ENCODE results near the gene DBN1.
"Not testable (repeated sequence)": the region's sequence is repeated elsewhere in the genome, so short reads cannot be mapped to it uniquely, and the experiment has no call there.

The DBN1 gene

DNA sequence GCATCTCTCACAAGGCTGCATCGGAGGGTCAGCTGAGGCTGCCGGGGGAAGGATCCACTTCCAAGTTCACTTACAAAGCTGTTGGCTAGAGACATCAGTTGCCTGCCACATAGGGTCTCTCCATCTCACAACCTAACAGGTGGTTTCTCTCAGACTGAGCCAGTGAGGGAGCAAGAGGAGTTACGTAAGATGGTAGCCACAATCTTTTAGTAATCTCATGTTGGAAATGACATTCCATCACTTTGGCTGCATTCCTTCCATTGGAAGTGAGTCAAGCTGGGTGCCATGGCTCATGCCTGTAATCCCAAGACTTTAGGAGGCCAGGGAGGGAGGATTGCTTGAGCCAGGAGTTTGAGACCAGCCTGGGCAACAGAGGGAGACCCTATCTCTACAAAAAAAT, 54.4 kb downstream of the DBN1 start:
- Histone ChIP-seq H3K27me3 (ENCODE audit: control insufficient read depth, insufficient read depth, low read length) (no peaks in the 10 kb centered on the region), H3K9ac (ENCODE audit: low read depth, low read length) (no peak overlapping the region), H3K4me1 (ENCODE audit: control insufficient read depth, insufficient read depth, low read length) (no peaks in the 10 kb centered on the region), H3K9me3 (ENCODE audit: control insufficient read depth, insufficient read depth, low read length) (no peaks in the 10 kb centered on the region), H3K36me3 (ENCODE audit: control insufficient read depth, insufficient read depth, low read length) (no peaks in the 10 kb centered on the region), H3K4me3 (ENCODE audit: low read depth, low read length) (no peak overlapping the region)

DNA sequence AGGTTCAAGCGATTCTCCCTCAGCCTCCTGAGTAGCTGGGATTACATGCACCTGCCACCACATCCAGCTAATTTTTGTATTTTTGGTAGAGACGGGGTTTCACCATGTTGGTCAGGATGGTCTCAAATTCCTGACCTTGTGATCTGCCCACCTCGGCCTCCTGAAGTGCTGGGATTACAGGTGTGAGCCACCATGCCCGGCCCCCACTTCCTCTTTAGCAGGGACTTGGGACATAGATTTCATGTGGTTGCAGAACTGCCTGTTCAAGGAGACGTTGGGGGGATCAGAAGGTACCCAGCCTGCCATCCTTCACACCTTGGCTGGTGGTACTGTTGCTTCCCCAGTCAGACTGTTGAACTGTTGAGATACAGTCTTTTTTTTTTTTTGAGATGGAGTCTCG, 56.4 kb downstream of the DBN1 start:
- H3K9me3 ChIP-seq (ENCODE audit: control insufficient read depth, insufficient read depth, low read length); H3K4me1 ChIP-seq (ENCODE audit: control insufficient read depth, insufficient read depth, low read length); H3K9ac ChIP-seq (ENCODE audit: low read depth, low read length); H3K36me3 ChIP-seq (ENCODE audit: control insufficient read depth, insufficient read depth, low read length); H3K4me3 ChIP-seq (ENCODE audit: low read depth, low read length); H3K27me3 ChIP-seq (ENCODE audit: control insufficient read depth, insufficient read depth, low read length): not testable (repeated sequence)

DNA sequence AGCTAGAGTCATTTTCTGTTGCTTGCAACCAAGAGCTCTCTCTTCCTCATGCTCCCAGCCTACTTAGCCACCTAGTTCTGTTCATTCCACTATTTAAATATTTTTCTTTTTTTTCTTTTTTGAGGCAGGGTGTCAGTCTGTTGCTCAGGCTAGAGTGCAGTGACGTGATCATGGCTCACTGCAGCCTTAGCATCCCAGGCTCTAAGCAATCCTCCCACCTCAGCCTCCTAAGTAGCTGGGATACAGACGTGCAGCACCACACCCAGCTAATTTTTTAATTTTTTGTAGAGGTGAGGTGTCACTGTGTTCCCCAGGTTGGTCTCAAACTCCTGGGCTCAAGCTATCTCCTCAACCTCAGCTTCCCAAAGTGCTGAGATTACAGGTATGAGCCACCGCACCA, 59.0 kb downstream of the DBN1 start:
- Histone ChIP-seq H3K4me3 (ENCODE audit: low read depth, low read length) (no peak overlapping the region), H3K36me3 (ENCODE audit: control insufficient read depth, insufficient read depth, low read length) (no peaks in the 10 kb centered on the region), H3K4me1 (ENCODE audit: control insufficient read depth, insufficient read depth, low read length) (no peaks in the 10 kb centered on the region), H3K27me3 (ENCODE audit: control insufficient read depth, insufficient read depth, low read length) (peaks cover 7% of the 10 kb centered on the region), H3K9me3 (ENCODE audit: control insufficient read depth, insufficient read depth, low read length) (no peaks in the 10 kb centered on the region), H3K9ac (ENCODE audit: low read depth, low read length) (no peak overlapping the region)

DNA sequence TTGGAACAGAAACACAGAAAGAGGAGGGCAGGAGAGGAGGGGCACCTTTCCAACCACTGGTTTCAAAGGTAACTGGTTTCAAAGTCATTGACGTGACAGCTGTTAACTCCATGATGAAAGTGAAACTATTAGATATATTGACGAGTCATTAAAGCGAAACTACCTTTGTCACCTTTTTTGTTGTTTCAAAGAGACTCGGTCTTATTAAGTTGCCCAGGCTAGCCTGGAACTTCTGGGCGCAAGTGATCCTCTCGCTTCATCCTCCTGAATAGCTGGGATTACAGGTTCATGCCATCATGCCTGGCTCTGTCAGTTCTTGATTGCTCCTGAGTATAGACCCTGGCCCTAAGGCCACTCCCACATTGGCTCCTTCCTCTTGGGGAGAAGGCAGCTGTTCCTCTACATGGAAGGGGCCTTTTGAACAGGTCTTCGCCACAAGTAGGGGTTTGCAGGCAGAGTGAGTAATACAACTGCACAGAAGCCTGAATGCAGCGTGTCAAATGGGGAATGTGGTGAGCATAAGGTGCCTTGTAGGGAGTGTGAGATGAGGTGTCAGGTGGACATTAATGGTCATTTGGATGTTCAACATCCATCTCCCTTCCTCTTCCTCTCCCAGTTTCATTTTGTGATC, 60.7 kb downstream of the DBN1 start:
- Histone ChIP-seq H3K4me1 (ENCODE audit: control insufficient read depth, insufficient read depth, low read length) (no peaks in the 10 kb centered on the region), H3K9me3 (ENCODE audit: control insufficient read depth, insufficient read depth, low read length) (no peaks in the 10 kb centered on the region), H3K9ac (ENCODE audit: low read depth, low read length) (no peak overlapping the region), H3K36me3 (ENCODE audit: control insufficient read depth, insufficient read depth, low read length) (no peaks in the 10 kb centered on the region), H3K4me3 (ENCODE audit: low read depth, low read length) (no peak overlapping the region), H3K27me3 (ENCODE audit: control insufficient read depth, insufficient read depth, low read length) (peaks cover 17% of the 10 kb centered on the region)

DNA sequence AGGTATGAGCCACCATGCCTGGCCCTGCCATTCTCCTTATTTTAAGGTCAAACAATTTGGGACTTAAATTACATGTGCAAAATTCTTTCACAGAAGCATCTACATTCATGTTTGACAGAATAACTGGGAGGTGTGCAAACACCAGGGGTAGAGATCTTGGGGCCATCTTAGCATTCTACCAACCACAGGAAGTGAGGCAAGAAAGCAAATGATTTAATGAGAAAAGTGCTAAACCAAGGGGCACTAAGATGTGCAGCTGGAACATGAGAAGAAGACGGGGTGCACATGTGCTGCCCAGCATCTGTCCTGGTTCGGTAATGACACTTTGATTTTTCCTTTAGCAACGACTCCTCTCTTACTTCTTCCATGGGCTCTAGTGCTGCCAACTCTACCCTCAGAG, 62.9 kb downstream of the DBN1 start:
- Histone ChIP-seq H3K9ac (ENCODE audit: low read depth, low read length) (no peak overlapping the region), H3K4me1 (ENCODE audit: control insufficient read depth, insufficient read depth, low read length) (no peaks in the 10 kb centered on the region), H3K9me3 (ENCODE audit: control insufficient read depth, insufficient read depth, low read length) (no peaks in the 10 kb centered on the region), H3K36me3 (ENCODE audit: control insufficient read depth, insufficient read depth, low read length) (no peaks in the 10 kb centered on the region), H3K4me3 (ENCODE audit: low read depth, low read length) (no peak overlapping the region), H3K27me3 (ENCODE audit: control insufficient read depth, insufficient read depth, low read length) (peaks cover 31% of the 10 kb centered on the region)

DNA sequence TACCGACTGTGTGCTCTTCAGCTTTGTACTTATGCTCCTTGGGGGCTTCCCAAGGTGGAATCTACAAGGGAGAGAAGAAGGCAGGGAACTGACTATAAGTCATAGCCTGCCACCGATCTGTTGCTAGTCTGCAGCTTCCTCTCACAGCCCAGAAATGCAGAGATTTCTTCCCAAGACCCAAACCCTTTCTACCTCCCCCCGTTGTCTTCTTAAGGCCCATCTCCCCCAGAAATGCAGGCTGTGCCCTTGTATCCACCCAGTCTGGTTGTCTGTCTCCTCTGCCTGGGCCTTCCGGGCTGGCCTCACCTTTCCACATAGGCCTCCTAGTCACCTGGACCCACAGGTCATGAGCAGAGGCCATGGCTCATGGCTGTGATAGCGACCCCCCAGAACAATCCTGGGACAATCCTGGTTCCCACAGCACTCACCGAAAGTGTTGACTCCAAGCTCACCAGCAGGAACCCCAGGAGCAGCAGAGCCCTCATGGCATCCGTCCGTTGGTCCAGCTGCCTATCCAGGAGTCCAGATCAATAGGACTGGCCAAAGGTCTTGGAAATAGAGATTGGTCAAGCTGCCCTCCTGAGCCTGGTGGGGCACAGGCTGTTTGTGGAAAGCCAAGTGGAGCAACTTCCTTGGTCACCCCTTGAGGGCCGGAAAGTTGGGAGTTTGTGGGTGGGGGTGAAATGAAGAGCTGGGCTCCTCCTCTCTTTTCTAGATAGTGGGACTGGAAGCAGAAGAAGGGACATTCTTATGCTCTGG, 64.2 kb downstream of the DBN1 start, which contains the start of gene F12:
Gene F12, minus strand, starts transcription at position 522 of the 759 bp plus-strand sequence. Its CDS starts 37 bp downstream, at position 485.
- no peak within 1 kb of the TSS for H3K9ac ChIP-seq (ENCODE audit: low read depth, low read length)
- peaks cover 45% of the 10 kb centered on the region for H3K27me3 ChIP-seq (ENCODE audit: control insufficient read depth, insufficient read depth, low read length)
- no peaks in the 10 kb centered on the region for H3K4me1 ChIP-seq (ENCODE audit: control insufficient read depth, insufficient read depth, low read length)
- H3K36me3 ChIP-seq (ENCODE audit: control insufficient read depth, insufficient read depth, low read length): no peaks in the 10 kb centered on the region
- H3K4me3 ChIP-seq (ENCODE audit: low read depth, low read length): no peak within 1 kb of the TSS
- no peaks in the 10 kb centered on the region for H3K9me3 ChIP-seq (ENCODE audit: control insufficient read depth, insufficient read depth, low read length)
